Measurements from ENCODE around the gene SEMA4B.

- no peak for TF ChIP-seq CTCF (IDR thresholded peaks at IDR 0.05)
- no peak for TF ChIP-seq POLR2AphosphoS5 (IDR thresholded peaks at IDR 0.05)
- no peak for TF ChIP-seq EP300 (IDR thresholded peaks at IDR 0.05)
Observed at GRCh38 chr15:90191344-90191687, 9.8 kb upstream of the SEMA4B start.
